Measurements from ENCODE around the gene PDXP.
"Not testable (repeated sequence)": the region's sequence is repeated elsewhere in the genome, so short reads cannot be mapped to it uniquely, and the experiment has no call there.

The PDXP gene

GRCh38 chr22:37692627-37693285, 34.2 kb downstream of the PDXP start:
- no peaks in the 10 kb centered on the region for H3K9me3 ChIP-seq (ENCODE audit: control insufficient read depth in 1 of 2, low read length in 2 of 2)
- H3K27ac ChIP-seq (ENCODE audit: low read length): no peak overlapping the region
- peaks cover 32 to 47% of the 10 kb centered on the region in 2 donors for H3K36me3 ChIP-seq (ENCODE audit: control insufficient read depth in 1 of 2, insufficient read depth in 2 of 2, low read length in 2 of 2)
- no peak overlapping the region for H3K4me3 ChIP-seq (ENCODE audit: low read depth in 1 of 2, low read length in 2 of 2)
- peaks cover 0 to 14% of the 10 kb centered on the region in 2 donors for H3K4me1 ChIP-seq (ENCODE audit: control insufficient read depth in 1 of 2, insufficient read depth in 2 of 2, low read length in 2 of 2)
- H3K27me3 ChIP-seq (ENCODE audit: low read depth, low read length): no peaks in the 10 kb centered on the region

GRCh38 chr22:37694131-37694530, 35.6 kb downstream of the PDXP start:
- not testable (repeated sequence) for H3K9me3 ChIP-seq (ENCODE audit: control insufficient read depth in 1 of 2, low read length in 2 of 2); H3K27me3 ChIP-seq (ENCODE audit: low read depth, low read length); H3K27ac ChIP-seq (ENCODE audit: low read length); H3K4me3 ChIP-seq (ENCODE audit: low read depth in 1 of 2, low read length in 2 of 2)
- Histone ChIP-seq H3K36me3 (ENCODE audit: control insufficient read depth in 1 of 2, insufficient read depth in 2 of 2, low read length in 2 of 2) (peaks cover 28 to 39% of the 10 kb centered on the region in 2 donors), H3K4me1 (ENCODE audit: control insufficient read depth in 1 of 2, insufficient read depth in 2 of 2, low read length in 2 of 2) (peaks cover 0 to 10% of the 10 kb centered on the region in 2 donors)

DNA sequence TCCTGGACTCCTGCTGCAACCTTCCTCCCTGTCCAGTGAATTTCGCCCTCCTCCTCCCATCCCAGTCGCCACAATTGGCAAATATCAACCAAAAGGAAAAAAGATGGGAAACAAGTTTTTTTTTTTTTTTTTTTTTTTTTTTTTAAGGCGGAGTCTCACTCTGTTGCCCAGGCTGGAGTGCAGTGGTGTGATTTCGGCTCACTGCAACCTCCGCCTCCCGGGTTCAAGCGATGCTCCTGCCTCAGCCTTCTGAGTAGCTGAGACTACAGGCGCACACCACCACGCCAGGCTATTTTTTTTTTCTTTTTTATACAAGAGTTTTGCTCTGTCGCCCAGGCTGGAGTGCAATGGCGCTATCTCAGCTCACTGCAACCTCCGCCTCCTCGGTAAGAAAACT, 37.7 kb downstream of the PDXP start:
- H3K27me3 ChIP-seq (ENCODE audit: low read depth, low read length); H3K9me3 ChIP-seq (ENCODE audit: control insufficient read depth in 1 of 2, low read length in 2 of 2); H3K27ac ChIP-seq (ENCODE audit: low read length): not testable (repeated sequence)
- Histone ChIP-seq H3K36me3 (ENCODE audit: control insufficient read depth in 1 of 2, insufficient read depth in 2 of 2, low read length in 2 of 2) (peaks cover 21 to 25% of the 10 kb centered on the region in 2 donors), H3K4me1 (ENCODE audit: control insufficient read depth in 1 of 2, insufficient read depth in 2 of 2, low read length in 2 of 2) (peaks cover 0 to 10% of the 10 kb centered on the region in 2 donors), H3K4me3 (ENCODE audit: low read depth in 1 of 2, low read length in 2 of 2) (peak overlapping the region; percentile 11 to 40)

- no peaks in the 10 kb centered on the region for H3K27me3 ChIP-seq (ENCODE audit: low read depth, low read length)
- H3K4me3 ChIP-seq (ENCODE audit: low read depth in 1 of 2, low read length in 2 of 2): peak within 1 kb of the TSS; percentile 11 to 40
- no peaks in the 10 kb centered on the region for H3K9me3 ChIP-seq (ENCODE audit: control insufficient read depth in 1 of 2, low read length in 2 of 2)
- H3K27ac ChIP-seq (ENCODE audit: low read length): no peak within 1 kb of the TSS
- H3K4me1 ChIP-seq (ENCODE audit: control insufficient read depth in 1 of 2, insufficient read depth in 2 of 2, low read length in 2 of 2): peaks cover 0 to 10% of the 10 kb centered on the region in 2 donors
- H3K36me3 ChIP-seq (ENCODE audit: control insufficient read depth in 1 of 2, insufficient read depth in 2 of 2, low read length in 2 of 2): peaks cover 15 to 18% of the 10 kb centered on the region in 2 donors
Measured at GRCh38 chr22:37696657-37697537, 38.4 kb downstream of the PDXP start, which contains the start of gene TRIOBP. Gene TRIOBP (plus strand): TSS chr22:37697048. CDS start chr22:37701366, 4,318 bp downstream.

GRCh38 chr22:37697538-37697835, 39.0 kb downstream of the PDXP start:
- Histone ChIP-seq H3K36me3 (ENCODE audit: control insufficient read depth in 1 of 2, insufficient read depth in 2 of 2, low read length in 2 of 2) (peaks cover 12 to 13% of the 10 kb centered on the region in 2 donors), H3K4me1 (ENCODE audit: control insufficient read depth in 1 of 2, insufficient read depth in 2 of 2, low read length in 2 of 2) (peaks cover 0 to 10% of the 10 kb centered on the region in 2 donors), H3K4me3 (ENCODE audit: low read depth in 1 of 2, low read length in 2 of 2) (no peak overlapping the region), H3K9me3 (ENCODE audit: control insufficient read depth in 1 of 2, low read length in 2 of 2) (no peaks in the 10 kb centered on the region), H3K27me3 (ENCODE audit: low read depth, low read length) (no peaks in the 10 kb centered on the region), H3K27ac (ENCODE audit: low read length) (no peak overlapping the region)

DNA sequence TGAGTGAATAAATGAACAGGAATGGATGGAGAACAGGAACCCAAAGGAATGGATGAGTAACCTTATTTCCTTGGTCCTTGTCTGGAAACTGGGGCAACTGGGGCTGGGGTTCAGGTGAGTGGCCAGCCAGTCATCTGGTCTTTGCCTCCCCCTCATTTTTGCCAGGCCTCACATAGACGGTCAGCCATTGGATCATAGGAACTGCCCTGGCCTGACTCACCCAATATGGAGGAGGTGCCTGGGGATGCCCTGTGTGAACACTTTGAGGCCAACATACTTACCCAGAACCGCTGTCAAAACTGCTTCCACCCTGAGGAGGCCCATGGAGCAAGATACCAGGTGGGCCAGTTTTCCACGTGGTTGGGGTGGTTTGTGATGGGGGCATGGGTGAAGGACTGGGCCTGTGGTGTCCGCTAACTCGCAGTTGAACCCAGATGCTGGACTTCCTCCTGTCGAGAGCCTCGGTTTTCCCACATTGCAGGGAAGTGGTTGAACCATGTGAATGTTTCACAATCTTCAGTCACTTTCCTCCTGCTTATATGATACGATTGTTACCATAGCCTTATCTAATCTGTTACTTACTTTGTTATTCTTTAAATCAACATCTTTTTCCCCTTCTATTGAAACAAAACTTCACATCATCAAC, 42.7 kb downstream of the PDXP start:
- H3K9me3 ChIP-seq (ENCODE audit: control insufficient read depth in 1 of 2, low read length in 2 of 2): no peaks in the 10 kb centered on the region
- H3K36me3 ChIP-seq (ENCODE audit: control insufficient read depth in 1 of 2, insufficient read depth in 2 of 2, low read length in 2 of 2): no peaks in the 10 kb centered on the region
- no peak overlapping the region for H3K4me3 ChIP-seq (ENCODE audit: low read depth in 1 of 2, low read length in 2 of 2)
- no peak overlapping the region for H3K27ac ChIP-seq (ENCODE audit: low read length)
- H3K27me3 ChIP-seq (ENCODE audit: low read depth, low read length): no peaks in the 10 kb centered on the region
- H3K4me1 ChIP-seq (ENCODE audit: control insufficient read depth in 1 of 2, insufficient read depth in 2 of 2, low read length in 2 of 2): peaks cover 0 to 10% of the 10 kb centered on the region in 2 donors

GRCh38 chr22:37703906-37704305, 45.4 kb downstream of the PDXP start:
- Histone ChIP-seq H3K27me3 (ENCODE audit: low read depth, low read length) (no peaks in the 10 kb centered on the region), H3K4me1 (ENCODE audit: control insufficient read depth in 1 of 2, insufficient read depth in 2 of 2, low read length in 2 of 2) (no peaks in the 10 kb centered on the region), H3K9me3 (ENCODE audit: control insufficient read depth in 1 of 2, low read length in 2 of 2) (no peaks in the 10 kb centered on the region)

GRCh38 chr22:37704645-37705044, 46.1 kb downstream of the PDXP start:
- Histone ChIP-seq H3K4me1 (ENCODE audit: control insufficient read depth in 1 of 2, insufficient read depth in 2 of 2, low read length in 2 of 2) (no peaks in the 10 kb centered on the region), H3K4me3 (ENCODE audit: low read depth in 1 of 2, low read length in 2 of 2) (no peak overlapping the region), H3K27me3 (ENCODE audit: low read depth, low read length) (no peaks in the 10 kb centered on the region)

More at GRCh38 chr22:37703906-37704305, 45.4 kb downstream of the PDXP start:
- no peak overlapping the region for H3K4me3 ChIP-seq (ENCODE audit: low read depth in 1 of 2, low read length in 2 of 2)
- H3K27ac ChIP-seq (ENCODE audit: low read length): no peak overlapping the region
- H3K36me3 ChIP-seq (ENCODE audit: control insufficient read depth in 1 of 2, insufficient read depth in 2 of 2, low read length in 2 of 2): no peaks in the 10 kb centered on the region

GRCh38 chr22:37705205-37705604, 46.7 kb downstream of the PDXP start:
- Histone ChIP-seq H3K36me3 (ENCODE audit: control insufficient read depth in 1 of 2, insufficient read depth in 2 of 2, low read length in 2 of 2) (no peaks in the 10 kb centered on the region), H3K9me3 (ENCODE audit: control insufficient read depth in 1 of 2, low read length in 2 of 2) (no peaks in the 10 kb centered on the region), H3K27ac (ENCODE audit: low read length) (no peak overlapping the region), H3K27me3 (ENCODE audit: low read depth, low read length) (no peaks in the 10 kb centered on the region), H3K4me3 (ENCODE audit: low read depth in 1 of 2, low read length in 2 of 2) (no peak overlapping the region), H3K4me1 (ENCODE audit: control insufficient read depth in 1 of 2, insufficient read depth in 2 of 2, low read length in 2 of 2) (no peaks in the 10 kb centered on the region)

More at GRCh38 chr22:37704645-37705044, 46.1 kb downstream of the PDXP start:
- H3K36me3 ChIP-seq (ENCODE audit: control insufficient read depth in 1 of 2, insufficient read depth in 2 of 2, low read length in 2 of 2): no peaks in the 10 kb centered on the region
- no peaks in the 10 kb centered on the region for H3K9me3 ChIP-seq (ENCODE audit: control insufficient read depth in 1 of 2, low read length in 2 of 2)
- H3K27ac ChIP-seq (ENCODE audit: low read length): no peak overlapping the region

DNA sequence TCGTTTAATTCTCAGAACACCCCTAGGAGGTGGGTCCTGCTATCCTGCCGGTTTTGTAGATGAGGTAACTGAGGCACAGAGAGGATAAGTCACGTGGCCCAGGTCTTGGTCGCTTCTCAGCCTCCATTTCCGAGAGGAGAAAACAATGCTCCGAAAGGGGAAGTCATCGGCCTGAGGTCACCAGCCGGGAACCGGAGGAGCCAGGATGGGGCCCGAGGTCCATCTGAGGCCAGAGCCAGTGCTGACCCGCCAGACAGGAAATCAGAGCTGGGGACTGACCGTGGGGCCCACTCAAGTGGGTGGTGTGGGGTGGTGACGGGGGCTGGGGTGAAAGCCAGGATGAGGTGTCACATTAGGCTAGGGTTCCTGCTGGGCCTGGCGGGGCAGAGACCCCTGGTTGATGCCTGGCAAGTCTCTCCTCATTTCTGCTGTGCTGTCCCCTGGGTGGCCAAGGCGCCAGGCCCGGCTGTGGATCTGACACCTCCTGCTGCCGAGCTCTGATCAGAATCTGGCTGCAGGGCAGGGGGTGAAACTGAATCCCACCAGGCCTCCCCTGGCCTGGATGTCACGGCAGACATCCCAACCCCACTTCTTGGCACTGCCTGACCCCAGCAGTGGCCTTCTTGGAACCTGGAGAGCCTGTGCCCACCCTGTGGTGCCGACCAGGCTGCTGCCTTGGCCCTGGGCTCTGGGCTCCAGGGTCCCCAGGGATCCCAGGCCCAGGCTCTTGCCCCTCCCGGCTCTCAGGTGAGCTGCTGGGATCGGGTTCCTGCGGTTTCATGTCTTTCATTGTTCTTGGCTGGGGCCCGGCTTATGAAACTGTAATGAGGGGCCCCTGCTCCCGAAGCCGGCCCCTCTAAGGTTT, 50.3 kb downstream of the PDXP start:
- no peak overlapping the region for H3K27ac ChIP-seq (ENCODE audit: low read length)
- H3K27me3 ChIP-seq (ENCODE audit: low read depth, low read length): no peaks in the 10 kb centered on the region
- H3K36me3 ChIP-seq (ENCODE audit: control insufficient read depth in 1 of 2, insufficient read depth in 2 of 2, low read length in 2 of 2): no peaks in the 10 kb centered on the region
- no peaks in the 10 kb centered on the region for H3K9me3 ChIP-seq (ENCODE audit: control insufficient read depth in 1 of 2, low read length in 2 of 2)
- no peak overlapping the region for H3K4me3 ChIP-seq (ENCODE audit: low read depth in 1 of 2, low read length in 2 of 2)
- no peaks in the 10 kb centered on the region for H3K4me1 ChIP-seq (ENCODE audit: control insufficient read depth in 1 of 2, insufficient read depth in 2 of 2, low read length in 2 of 2)

DNA sequence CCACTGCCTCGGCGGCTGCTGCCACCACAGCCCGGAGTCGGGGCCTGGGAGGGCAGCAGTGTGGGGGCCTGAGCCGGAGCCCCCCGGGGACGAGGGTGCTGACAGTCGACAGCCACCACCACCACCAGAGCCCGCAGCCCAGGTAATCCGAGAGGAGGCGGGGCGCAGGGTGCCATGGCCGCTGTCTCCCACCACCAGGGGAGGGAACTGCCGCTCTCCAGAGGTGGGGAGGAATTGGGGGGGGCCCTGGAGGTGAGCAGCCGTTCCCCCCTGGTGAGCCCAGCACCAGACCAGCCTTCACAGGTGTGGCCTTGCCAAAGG, 50.9 kb downstream of the PDXP start:
- Histone ChIP-seq H3K4me1 (ENCODE audit: control insufficient read depth in 1 of 2, insufficient read depth in 2 of 2, low read length in 2 of 2) (no peaks in the 10 kb centered on the region), H3K4me3 (ENCODE audit: low read depth in 1 of 2, low read length in 2 of 2) (no peak overlapping the region), H3K27me3 (ENCODE audit: low read depth, low read length) (no peaks in the 10 kb centered on the region), H3K9me3 (ENCODE audit: control insufficient read depth in 1 of 2, low read length in 2 of 2) (no peaks in the 10 kb centered on the region), H3K27ac (ENCODE audit: low read length) (no peak overlapping the region), H3K36me3 (ENCODE audit: control insufficient read depth in 1 of 2, insufficient read depth in 2 of 2, low read length in 2 of 2) (no peaks in the 10 kb centered on the region)
